ENCODE measurements around the gene RNF186. TPM values are rescaled to one million over a fixed set of nuclear protein-coding genes. Genes with fewer than 3 reads are reported as not detected.

RNF186 gene
- polyA plus RNA-seq, 1 donor (not counting 4 experiments of a cell fraction or from before 2014, with no cell fraction given) = not detected

- Histone ChIP-seq H3K4me2 (ENCODE audit: control insufficient read depth, extremely low read depth, insufficient read depth, low read depth, low read length) (no peak overlapping the region), H3K27me3 (ENCODE audit: control insufficient read depth, extremely low read depth, insufficient read depth, low read length) (no peaks in the 10 kb centered on the region), H2AFZ (ENCODE audit: control insufficient read depth, low read length) (no peak overlapping the region), H3K9ac (ENCODE audit: control insufficient read depth, extremely low read depth, insufficient read depth, low read length) (no peak overlapping the region), H3K9me1 (ENCODE audit: control insufficient read depth, extremely low read depth, insufficient read depth, low read length) (no peaks in the 10 kb centered on the region), H4K20me1 (ENCODE audit: control insufficient read depth, extremely low read depth, insufficient read depth, low read length) (no peaks in the 10 kb centered on the region), H3K79me2 (ENCODE audit: control insufficient read depth, insufficient read depth, low read length) (no peaks in the 10 kb centered on the region), H3K36me3 (ENCODE audit: control insufficient read depth in 2 of 2, extremely low read depth in 1 of 2, insufficient read depth in 2 of 2, low read length in 2 of 2) (no peaks in the 10 kb centered on the region), H3K27ac (ENCODE audit: control insufficient read depth, insufficient read depth, low read length) (no peak overlapping the region), H3K4me3 (ENCODE audit: control insufficient read depth in 2 of 3, extremely low read depth in 1 of 3, insufficient read depth in 2 of 3, low read depth in 1 of 3, low read length in 3 of 3) (no peak overlapping the region), H3K9me3 (ENCODE audit: control insufficient read depth, low read depth, low read length) (no peaks in the 10 kb centered on the region), H3K4me1 (ENCODE audit: control insufficient read depth, extremely low read depth, insufficient read depth, low read length) (no peaks in the 10 kb centered on the region)
- no peak for FAIRE-seq
- no peak for TF ChIP-seq EZH2 (IDR thresholded peaks at IDR 0.05; ENCODE audit: low read length)
- TF ChIP-seq CTCF (optimal IDR thresholded peaks at IDR 0.05 in 1 of 3, IDR thresholded peaks at IDR 0.05 in 1 of 3, conservative IDR thresholded peaks at IDR 0.05 in 1 of 3; ENCODE audit: extremely low read depth in 1 of 3, insufficient read depth in 2 of 3, low read length in 3 of 3) = no peak
- DNase-seq (ENCODE audit: low read depth, low spot score) = no peak
- dilution Hi-C loops (cut with MboI; ENCODE audit: extremely low pct_ligation_motif_present, low sequenced_read_pairs) = no loop called here
These were observed 34.7 kb downstream of the RNF186 start for GRCh38 chr1:19780267-19780877.

- no peaks in the 10 kb centered on the region for H3K79me2 ChIP-seq (ENCODE audit: control insufficient read depth, insufficient read depth, low read length)
- dilution Hi-C loops (cut with MboI; ENCODE audit: extremely low pct_ligation_motif_present, low sequenced_read_pairs) = no loop called here
- no peak overlapping the region for H3K9ac ChIP-seq (ENCODE audit: control insufficient read depth, extremely low read depth, insufficient read depth, low read length)
- H3K36me3 ChIP-seq (ENCODE audit: control insufficient read depth in 2 of 2, extremely low read depth in 1 of 2, insufficient read depth in 2 of 2, low read length in 2 of 2) = no peaks in the 10 kb centered on the region
- H4K20me1 ChIP-seq (ENCODE audit: control insufficient read depth, extremely low read depth, insufficient read depth, low read length) = no peaks in the 10 kb centered on the region
- H3K27ac ChIP-seq (ENCODE audit: control insufficient read depth, insufficient read depth, low read length) = no peak overlapping the region
- H3K4me1 ChIP-seq (ENCODE audit: control insufficient read depth, extremely low read depth, insufficient read depth, low read length) = no peaks in the 10 kb centered on the region
- H3K9me1 ChIP-seq (ENCODE audit: control insufficient read depth, extremely low read depth, insufficient read depth, low read length) = no peaks in the 10 kb centered on the region
- no peak overlapping the region for H3K4me3 ChIP-seq (ENCODE audit: control insufficient read depth in 2 of 3, extremely low read depth in 1 of 3, insufficient read depth in 2 of 3, low read depth in 1 of 3, low read length in 3 of 3)
- H3K9me3 ChIP-seq (ENCODE audit: control insufficient read depth, low read depth, low read length) = no peaks in the 10 kb centered on the region
- H3K4me2 ChIP-seq (ENCODE audit: control insufficient read depth, extremely low read depth, insufficient read depth, low read depth, low read length) = no peak overlapping the region
- no peak for FAIRE-seq
- TF ChIP-seq CTCF (optimal IDR thresholded peaks at IDR 0.05 in 1 of 3, IDR thresholded peaks at IDR 0.05 in 1 of 3, conservative IDR thresholded peaks at IDR 0.05 in 1 of 3; ENCODE audit: extremely low read depth in 1 of 3, insufficient read depth in 2 of 3, low read length in 3 of 3) = no peak
- no peak for TF ChIP-seq EZH2 (IDR thresholded peaks at IDR 0.05; ENCODE audit: low read length)
- DNase-seq (ENCODE audit: low read depth, low spot score) = no peak
- H2AFZ ChIP-seq (ENCODE audit: control insufficient read depth, low read length) = no peak overlapping the region
- H3K27me3 ChIP-seq (ENCODE audit: control insufficient read depth, extremely low read depth, insufficient read depth, low read length) = no peaks in the 10 kb centered on the region
These were observed 38.1 kb downstream of the RNF186 start for GRCh38 chr1:19776933-19777332.
